CD4-positive, alpha-beta T cell treated with Interleukin-6 at 100 ng/mL for 8 hours (primary cell): Measurements from ENCODE around the gene PLPP7.
"Not testable (repeated sequence)": the region's sequence is repeated elsewhere in the genome, so short reads cannot be mapped to it uniquely, and the experiment has no call there.

Experiments used
- DNase-seq: peaks from one replicate; pipeline ENCODE4 v3.0.0-alpha.2; 2020; ENCODE audit warnings: mixed read lengths, low spot score

PLPP7 gene

DNA sequence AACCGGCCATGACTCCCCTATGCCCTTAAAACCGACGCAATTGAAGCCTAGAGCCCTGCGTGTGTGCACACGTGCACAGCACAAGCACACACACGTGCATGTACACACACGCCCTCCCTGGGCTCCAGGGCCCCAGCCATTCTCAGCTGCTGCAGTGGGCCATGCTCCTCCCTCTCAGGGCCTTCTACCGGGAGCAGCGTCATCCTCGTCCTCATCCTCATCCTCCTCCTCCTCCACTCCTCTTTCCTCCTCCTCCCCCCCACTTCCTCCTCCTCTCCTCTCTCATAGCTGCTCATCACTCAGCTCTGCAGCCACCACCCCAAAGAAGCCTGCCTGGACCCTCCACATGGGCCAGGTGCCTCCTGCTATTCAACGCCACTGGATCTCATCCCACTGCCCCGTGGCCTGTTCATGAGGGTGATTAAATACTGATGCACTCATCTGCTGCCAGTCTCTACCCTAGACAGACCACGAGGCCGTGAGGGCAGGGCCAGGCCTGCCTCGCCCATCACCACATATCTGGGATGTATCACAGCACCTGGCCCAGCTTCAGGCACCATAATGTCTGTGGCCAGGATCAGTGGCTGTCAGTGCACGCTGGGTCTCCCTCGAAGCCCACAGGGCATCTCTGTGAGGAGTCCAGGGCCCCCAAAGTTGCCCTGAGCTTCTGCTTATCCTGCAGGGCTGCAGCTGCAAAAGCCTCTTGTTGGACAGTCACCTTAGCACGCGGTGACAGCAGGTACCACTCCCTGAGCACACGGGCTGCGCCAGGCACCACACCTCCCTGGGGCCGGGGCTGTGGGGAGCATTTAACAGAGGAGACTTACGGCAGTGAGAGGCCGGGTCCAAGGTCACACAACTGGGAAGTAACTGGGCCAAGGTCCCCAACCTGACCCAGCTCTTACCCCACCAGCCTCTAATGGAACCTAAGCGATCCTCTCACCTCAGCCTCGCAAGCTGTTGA, 23.0 kb upstream of the PLPP7 start:
- DNase-seq = peak; percentile 55

DNA sequence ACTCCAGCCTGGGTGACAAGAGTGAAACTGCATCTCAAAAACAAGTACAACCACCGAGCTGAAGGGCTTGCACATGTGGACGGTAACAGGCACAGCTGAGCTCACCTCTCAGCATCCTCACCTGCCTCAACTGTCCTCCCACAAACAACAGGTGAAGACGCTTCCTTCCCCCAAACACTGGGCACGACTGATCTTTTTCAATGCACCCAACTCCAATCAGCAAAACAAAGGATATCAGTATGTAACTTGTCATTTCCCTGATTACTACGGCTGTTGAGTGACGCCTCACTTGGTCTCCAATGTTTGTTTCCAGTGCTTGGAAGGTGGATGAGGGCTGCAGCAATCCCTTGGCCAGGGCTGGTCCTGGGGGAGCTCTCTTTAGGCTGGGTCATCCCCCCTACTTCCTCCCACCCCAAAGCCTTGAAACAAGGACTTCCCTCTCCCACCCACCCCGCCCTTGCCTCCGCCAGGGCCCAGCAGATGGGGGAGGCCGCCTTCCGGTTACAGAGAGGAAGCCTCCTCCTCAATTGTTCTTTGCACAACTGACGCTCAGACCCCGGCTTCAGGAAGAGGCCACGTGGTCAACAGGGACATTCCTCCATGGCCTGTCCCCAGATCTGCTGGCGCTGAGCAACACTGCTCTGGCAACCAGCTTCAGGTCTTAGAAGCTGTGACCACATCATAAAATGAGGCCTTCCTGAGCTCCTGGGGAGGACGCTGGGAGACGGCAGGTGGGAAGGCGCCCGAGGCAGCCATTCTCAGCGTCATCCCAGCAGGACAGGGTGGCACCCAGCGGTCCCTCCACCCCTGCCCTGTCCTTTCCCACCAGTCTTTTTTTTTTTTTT, 19.1 kb upstream of the PLPP7 start:
- DNase-seq = peak; percentile 57

DNA sequence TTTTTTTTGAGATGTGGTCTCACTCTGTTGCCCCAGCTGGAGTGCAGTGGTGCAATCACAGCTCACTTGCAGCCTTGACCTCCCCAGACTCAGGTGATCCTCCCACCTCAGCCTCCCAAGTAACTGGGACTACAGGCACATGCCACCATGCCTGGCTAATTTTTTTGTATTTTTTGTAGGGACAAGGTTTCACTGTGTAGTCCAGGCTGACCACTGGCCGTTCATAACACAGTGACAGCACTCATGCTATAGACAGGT, 18.6 kb upstream of the PLPP7 start:
- DNase-seq = not testable (repeated sequence)

DNA sequence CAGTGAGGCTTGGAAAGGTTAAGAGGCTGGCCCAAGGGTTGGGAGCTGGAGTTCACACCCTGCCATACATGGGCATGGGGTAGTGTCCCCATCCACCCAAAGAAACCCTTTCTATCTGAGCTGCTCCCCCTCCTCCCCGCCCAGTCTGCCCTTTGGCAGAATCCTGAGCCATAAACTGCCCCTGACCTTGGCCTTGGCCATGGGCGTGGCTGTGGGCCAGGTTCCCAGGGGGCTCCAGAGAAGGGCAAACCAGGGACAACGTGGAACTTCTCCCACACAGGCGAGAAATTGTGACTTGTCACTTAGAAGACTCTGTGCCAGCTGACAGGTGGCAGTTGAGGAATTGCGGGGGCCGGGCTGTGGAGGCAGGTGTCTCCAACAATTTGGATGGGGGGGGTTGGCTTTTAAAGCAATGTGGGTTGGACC, 18.0 kb upstream of the PLPP7 start:
- no peak for DNase-seq

DNA sequence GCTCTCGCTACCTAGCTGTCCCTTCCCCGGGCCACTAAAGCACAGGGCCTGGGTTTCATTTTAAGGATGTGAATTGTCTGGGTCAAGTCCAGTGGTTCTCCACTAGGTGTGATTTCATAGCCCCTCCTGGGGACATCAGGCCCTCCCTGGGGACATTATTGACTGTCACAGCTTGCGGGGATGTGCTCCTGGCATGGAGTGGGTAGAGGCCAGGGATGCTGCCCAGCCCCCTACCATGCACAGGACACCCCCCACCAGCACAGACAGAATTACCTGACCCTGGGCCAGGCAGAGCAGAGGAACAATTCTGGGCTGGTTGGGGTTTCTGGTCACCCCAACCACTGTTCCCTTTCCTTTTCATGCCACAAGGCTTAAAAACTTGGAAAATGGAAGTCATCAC, 17.3 kb upstream of the PLPP7 start:
- no peak for DNase-seq

DNA sequence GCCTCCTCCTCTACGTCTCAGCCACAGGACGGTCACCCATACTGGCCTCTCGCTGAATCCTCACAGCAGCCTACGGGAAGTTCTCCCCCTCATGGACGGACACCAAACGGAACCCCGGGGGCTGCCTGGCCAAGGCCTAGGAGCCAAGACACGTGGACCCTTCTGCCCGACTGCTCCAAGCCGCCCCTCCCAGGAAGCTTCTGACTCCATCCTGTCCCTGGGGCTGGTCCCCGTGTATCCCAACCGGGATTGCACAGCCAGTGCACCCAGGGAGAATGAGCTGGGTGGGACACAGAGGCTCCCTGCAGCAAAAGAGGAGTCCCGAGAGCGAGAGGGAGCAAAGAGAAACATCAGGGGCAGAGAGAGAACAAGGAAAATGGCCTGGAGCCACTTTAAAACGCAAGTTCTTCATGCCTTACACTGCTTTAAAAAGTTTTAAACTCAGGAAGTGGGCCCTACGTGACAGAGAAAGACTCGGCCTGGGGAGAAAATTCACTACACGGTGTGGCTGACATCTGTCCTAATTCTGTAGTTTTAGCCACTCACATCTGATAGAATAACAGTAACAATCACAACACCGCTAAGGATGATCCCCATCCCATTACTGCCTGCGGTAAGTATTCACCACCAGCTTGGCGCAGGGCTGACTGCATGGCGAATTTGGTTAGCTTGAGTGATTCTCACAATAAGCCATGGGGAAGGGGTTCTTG, 16.2 kb upstream of the PLPP7 start:
- peak; percentile 34 for DNase-seq

DNA sequence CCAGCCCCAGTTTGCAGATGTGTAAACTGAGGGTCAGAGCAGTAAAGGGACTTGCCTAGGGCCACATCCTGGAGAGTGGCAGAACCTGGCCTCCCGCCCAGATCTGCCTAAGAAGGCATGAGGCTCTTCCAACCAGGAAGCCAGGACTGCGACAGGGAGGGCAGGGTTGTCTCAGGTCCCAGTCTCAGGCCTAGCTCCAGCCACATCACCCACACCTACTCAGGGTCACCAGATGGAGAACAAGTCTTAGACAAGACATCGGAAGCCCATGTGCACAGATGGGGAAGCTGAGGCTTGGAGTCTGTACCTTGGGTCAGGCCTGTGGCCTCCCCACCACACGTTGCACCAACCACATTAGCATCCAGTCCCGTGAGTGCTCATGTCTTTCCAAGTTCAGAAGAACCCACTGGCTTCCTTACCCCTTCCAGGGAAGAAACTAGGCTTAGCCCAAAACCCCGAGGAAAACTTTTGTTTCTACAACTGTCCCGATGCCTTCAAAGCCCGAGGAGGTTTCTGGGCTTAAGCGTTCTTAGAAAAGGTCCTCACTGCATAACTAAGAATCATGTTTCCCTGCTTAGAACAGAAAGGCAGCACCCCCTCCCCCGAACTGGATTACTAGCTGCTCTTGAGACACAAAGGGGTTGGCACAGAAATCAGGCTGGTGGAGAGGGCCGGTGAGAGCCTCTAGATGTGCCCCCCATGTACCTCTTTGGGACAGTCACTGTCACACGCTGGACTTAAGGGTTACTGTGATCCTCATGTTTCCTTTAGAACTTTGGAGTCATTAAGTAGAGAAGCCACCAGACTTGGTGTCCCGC, 15.5 kb upstream of the PLPP7 start:
- DNase-seq = peak; percentile 25

DNA sequence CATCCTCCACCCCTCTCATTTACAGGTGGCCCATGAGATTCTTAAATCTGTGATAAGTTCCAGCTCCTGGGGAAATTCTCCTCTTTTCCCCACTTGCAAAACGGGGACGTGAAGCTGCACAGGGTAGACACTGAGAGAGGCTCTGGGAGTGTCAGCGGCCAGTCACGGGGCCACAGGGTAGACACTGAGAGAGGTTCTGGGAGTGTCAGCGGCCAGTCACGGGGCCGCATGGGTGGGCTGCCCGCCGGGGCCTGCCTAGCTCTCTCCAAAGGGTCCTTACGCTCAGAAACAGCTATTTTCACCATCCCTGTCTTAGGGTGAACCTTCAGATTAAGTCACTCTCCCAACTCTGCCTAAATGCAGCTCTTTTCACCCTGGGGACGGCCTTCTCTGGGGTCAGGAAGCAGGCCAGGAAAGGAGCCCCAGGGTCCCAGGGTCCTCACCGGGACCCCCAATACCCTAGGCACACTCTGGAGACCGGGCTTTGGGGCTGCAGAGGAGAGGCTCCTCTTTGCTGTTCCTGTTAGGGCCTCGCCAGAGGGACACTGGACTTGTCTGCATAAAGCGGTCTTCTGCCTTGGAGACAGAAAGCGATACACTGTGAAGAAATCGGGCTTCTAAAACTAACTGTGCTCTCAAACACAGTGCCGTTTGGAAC, 14.7 kb upstream of the PLPP7 start:
- peak; percentile 12 for DNase-seq

DNA sequence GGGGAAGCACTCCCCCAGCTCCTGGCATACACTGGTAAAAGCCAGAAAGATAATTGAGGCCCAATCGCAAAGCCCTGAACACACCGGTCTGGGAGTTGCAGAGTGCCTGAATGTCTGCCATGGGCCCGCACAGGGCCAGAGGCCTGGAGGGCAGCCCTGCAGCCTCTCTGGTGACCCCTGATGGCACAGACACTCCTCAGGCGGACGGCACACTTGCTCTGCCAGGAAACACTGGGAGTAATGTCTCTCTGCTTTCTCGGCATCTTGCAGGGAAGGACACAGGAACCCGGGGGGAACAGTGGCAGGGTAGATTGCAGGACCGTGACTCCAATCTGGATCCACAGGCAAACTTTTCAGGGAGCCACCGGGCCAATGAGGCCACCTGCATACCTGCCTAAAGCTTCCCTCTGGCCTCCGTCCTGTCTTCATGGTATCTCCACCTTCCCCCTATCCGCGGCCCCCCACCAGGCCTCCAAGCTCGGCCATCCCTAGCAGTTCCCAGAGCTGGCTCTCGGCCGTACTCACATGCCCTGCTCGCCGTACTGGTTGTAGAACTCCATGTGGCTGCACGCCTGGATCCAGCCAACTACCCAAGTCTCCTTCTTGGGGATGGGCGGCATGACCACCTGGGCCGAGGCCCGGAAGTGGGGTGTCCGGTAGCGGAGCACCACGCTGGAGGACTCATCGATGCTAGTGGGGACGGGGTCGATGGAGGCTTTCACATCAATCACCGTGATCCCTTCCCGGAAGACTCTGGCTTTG, 14.0 kb upstream of the PLPP7 start:
- DNase-seq = peak; percentile 28

DNA sequence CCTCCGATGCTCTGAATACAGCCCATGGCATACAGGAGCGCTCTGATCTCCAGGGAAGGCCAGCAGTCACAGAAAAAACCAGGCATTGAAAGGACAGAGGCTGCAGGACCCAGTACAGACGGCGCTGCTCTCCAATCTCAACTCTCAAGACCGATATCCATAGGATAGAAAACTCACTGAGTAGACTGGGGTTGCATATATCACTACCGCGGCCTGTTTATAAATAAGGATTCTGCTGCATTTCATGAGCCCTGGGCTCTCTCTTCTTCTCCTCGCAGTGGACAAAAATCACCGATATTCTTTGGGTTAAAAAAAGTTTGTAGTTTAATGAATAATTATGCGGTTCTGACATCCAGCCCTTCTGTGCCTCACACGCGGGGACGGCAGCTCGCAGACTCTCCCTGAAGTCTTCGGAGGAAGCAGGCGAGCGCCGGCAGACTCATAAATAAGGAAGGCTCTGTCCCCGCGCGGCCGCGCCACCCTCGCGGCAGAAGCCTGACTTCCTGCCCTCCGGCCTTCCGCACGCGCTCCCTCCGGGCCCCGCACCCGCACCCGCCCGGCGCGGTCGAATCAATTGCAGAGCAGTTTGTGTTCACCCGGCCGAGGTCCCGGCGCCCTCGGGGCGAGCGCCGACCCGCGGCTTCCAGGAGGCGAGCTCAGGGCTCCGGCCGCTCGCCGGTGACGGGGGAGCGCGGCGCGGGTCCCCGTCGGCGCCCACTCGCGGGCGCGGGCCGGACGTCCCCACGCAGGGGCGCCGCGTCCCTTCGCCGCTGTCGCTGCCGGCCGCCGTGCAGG, 13.2 kb upstream of the PLPP7 start, which contains the start of gene FAM78A:
FAM78A (minus strand) TSS at position 417 of the 795 bp plus-strand sequence; CDS start at position 86, 331 bp downstream.
- DNase-seq = peak; percentile 39

DNA sequence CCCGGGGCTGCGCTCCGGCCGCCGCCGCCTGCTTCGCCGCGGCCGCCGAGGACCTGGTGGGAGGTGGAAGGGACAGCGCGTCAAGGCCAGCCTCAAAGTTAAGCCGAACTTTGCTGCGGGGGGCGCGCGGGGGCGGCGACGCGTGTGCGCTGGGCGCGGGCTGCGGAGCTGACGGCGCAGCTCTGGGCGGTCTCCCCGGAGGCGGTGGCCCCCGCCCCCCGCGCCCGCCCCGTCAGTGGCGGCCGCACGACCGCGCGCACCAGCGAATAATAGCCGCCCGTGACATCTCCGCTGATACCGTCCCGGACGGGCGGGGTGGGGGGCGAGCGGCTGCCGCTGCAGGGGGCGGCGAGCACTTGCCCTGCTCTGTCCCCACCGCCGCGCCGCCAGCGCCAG, 12.6 kb upstream of the PLPP7 start:
- DNase-seq = peak; percentile 30

DNA sequence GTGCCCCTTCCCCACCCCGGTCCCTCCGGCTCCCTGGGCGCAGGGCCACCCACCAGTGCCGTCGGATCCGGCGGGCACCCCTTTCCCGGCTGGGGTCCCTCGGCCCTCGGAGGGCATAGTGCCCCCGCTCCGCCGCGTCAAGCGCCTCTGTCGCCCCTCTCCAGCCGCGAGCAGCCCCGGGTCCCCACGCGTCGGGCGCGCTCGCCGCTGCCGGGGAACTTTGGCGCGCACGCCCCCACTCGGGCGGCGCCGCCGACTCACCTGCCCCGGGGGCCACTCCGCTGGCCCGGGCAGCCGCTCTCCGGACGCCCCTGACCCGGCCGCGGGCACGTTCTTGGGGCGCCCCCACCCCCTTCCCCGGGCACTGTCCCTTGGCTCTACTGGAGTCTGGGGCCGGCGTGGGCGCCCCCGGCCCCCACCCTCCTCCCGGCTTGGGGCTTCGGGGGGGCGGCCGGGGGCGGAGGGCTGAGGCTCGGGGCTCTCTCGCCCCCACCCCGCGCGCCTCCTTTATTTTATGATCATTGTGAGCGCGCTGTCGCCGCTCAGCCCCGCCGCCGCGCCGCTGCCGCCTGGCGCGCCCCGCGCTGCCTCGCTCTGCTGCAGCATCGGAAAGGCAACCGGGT, 12.1 kb upstream of the PLPP7 start:
- DNase-seq = no peak

DNA sequence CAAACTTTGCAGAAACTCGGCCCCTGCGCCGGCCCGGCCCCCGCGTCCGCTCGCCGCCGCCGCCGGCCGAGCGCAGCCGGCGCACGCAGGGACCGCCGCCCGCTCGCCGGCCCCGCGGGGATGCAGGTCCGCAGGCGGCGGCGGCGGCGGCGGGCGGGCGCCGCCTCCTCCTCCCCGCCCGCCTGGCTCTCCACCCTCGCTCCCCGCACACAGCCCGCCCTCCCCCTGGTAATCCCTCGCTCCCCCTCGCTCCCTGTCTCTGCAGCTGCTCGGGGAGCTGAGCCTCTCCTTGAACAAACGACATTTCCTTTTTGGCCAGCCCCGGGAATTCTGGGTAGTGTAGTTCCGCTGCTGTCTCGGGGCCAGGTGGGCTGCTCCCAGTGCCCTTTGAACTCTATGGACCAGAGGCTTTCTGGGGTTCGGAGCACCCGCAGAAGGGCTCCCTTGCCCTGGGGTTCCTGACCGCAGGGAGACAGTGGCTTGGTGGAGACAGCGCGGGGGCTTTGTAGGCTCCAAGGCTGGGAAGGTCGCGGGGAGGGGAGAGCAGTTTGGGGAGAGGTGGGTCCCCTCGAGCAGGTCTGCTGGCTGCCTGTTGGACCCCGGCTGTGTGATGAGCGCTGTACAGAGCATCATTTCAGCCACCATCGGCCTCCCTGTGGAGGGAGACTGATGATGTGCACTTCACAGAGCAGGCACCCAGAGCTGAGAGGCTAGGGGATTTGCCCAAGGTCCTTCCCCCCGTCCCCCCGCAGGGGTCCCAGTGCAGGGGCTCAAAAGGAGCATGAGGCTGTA, 11.4 kb upstream of the PLPP7 start:
- DNase-seq = peak; percentile 76

DNA sequence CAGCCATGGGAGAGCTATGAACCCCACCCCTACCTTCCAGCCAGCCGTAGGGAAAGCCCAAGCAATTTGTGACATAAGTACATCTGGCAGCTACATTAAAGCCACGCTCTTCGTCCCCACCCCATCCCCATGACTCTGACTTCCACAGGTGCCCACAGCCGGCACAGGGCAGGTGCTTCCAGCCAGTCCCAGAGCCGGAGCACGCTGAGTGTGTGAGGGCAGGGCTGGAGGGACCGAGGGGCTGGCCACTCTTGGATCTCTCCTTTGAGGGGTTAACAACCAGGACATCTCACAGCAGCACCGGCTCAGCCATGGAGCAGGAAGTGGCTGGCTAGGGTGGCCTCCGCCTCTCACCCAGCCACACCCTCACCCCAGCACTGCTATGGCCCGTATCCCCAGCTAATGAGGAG, 10.8 kb upstream of the PLPP7 start:
- peak; percentile 41 for DNase-seq

DNA sequence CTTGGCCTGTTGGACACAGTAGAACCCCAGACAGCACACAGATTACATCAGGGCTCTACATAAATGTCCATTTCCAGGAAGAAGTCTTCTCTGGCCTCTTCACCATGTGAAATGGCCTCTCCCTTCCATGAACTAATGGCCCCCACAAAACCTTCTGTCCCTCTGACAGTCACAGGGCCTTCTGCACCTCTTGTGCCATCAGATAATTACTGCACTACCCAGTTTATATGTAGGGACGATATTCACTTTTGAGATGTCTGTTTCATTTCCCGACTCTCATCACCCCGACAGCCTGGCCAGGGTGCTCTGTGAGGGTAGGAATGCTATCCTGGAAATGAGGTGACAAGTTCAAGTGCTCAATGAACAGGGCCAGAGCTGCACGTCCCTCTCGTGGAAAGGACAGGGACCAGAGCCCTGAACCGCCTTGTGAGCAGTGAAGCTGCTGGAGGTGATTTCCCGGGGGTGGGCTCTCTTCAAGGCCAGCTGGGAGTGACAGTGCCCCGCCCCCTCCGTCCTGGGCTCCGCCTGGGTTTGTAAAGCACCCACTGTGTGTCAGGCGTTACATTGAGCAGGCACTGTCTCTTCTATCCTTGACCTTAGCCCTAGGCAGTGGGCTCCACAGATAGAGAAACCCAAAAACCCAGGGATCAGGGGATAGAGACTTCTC, 10.2 kb upstream of the PLPP7 start:
- DNase-seq = no peak

DNA sequence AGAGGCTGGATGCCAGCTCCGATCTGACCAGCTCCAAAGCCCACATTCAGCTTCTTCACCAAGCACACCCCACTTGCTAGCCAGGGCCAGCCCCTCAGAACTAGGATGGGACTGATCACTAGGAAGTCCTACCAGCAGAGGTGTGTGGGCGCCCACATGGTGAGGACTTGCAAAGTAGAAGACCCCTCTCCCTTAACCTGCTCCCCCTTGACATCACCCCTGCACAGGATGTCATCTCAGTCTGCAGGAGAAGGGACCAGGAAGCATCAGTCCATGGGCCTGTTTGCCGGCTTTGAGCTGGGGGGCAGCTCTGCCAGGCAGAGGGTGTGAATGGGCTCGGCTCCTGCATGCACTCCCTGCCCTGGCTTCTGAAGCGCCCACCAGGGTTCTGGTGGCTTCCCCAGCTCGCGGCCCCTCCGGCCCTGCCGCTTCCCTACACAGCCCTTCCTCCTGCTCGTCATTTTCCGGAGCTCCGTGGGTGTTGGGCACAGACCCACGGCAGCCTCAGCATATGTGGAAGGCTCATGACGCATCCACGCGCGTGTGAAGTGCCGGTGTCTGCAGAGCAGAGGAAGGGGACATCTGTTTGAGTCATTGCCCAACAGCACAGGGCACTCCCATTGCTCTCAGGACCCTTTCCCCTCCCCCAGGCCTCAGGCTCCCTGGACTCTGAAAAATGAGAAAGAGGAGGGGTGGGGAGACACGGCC, 9.5 kb upstream of the PLPP7 start:
- no peak for DNase-seq

DNA sequence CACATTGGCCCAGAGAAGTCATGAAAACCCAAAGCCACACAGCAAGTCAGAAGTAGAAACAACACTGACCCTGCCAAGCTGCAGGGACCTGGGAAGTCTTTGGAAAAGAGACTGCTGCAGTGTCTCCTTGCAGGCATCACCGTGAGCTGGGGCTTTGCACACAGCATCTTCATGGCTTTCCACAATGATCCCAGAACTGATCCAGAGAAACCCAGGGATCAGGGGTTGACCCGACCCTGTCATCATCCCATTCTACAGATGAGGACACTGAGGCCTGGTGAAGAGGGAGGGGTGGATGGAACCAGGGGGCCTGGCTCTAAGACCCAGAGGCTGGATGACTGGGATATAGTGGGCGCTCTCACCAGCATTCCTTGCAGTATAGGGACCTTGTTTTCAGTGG, 8.9 kb upstream of the PLPP7 start:
- DNase-seq = no peak
